GM18519 (cell line): ENCODE measurements around the gene DDC.

Experiments used
- ATAC-seq: cut with Tn5 transposase; IDR thresholded peaks from one replicate; pipeline ENCODE4 v1.9.1; 2021; ENCODE audit warnings: mild to moderate bottlenecking, moderate library complexity; ENCODE audit not compliant: unreplicated experiment, low FRiP score

The DDC gene

GRCh38 chr7:50564640-50565558, at the start of gene DDC:
TSS of gene DDC (minus strand) at chr7:50565405. CDS start at chr7:50544085, 21,320 bp downstream.
- no peak for ATAC-seq

GRCh38 chr7:50613473-50613872, 48.3 kb upstream of the DDC start:
- ATAC-seq = no peak

- no peak for ATAC-seq
These were observed 47.5 kb upstream of the DDC start for GRCh38 chr7:50612704-50613103.

- ATAC-seq = peak; percentile 39
These were observed 45.5 kb upstream of the DDC start for GRCh38 chr7:50610521-50611277.

GRCh38 chr7:50608196-50608906, 43.1 kb upstream of the DDC start:
- ATAC-seq = no peak

- ATAC-seq = no peak
These were observed 42.4 kb upstream of the DDC start for GRCh38 chr7:50607524-50608125.

- no peak for ATAC-seq
These were observed 39.9 kb upstream of the DDC start for GRCh38 chr7:50605059-50605458.

- no peak for ATAC-seq
These were observed 38.1 kb upstream of the DDC start for GRCh38 chr7:50603287-50603686.

- ATAC-seq = no peak
These were observed 34.2 kb upstream of the DDC start for GRCh38 chr7:50599385-50599784.

GRCh38 chr7:50598460-50599343, 33.5 kb upstream of the DDC start:
- no peak for ATAC-seq

GRCh38 chr7:50596484-50596883, 31.3 kb upstream of the DDC start:
- ATAC-seq = no peak

- peak; percentile 25 for ATAC-seq
These were observed 30.4 kb upstream of the DDC start for GRCh38 chr7:50595491-50596102.

- ATAC-seq = peak; percentile 69
These were observed 29.7 kb upstream of the DDC start for GRCh38 chr7:50594734-50595485.

- ATAC-seq = no peak
These were observed 28.9 kb upstream of the DDC start for GRCh38 chr7:50594136-50594535.

GRCh38 chr7:50592940-50593339, 27.7 kb upstream of the DDC start:
- no peak for ATAC-seq

GRCh38 chr7:50591480-50592438, 26.6 kb upstream of the DDC start:
- no peak for ATAC-seq

GRCh38 chr7:50591098-50591479, 25.9 kb upstream of the DDC start:
- no peak for ATAC-seq
